H1 (cell line): ENCODE measurements around the gene CBL. TPM values are rescaled to one million over a fixed set of nuclear protein-coding genes. Genes with fewer than 3 reads are reported as not detected.

Experiments used
- CTCF ChIA-PET: fragments of 300-600 bp; sonication (Branson Sonifier 250); formaldehyde crosslinking; loops from one replicate; lab custom pipeline; 2021; ENCODE audit not compliant: partially characterized antibody; lab: Charles Lee
- POLR2A ChIA-PET: fragments of 300-600 bp; sonication (Branson Sonifier 250); formaldehyde crosslinking; loops from one replicate; lab custom pipeline; 2021; ENCODE audit warnings: inconsistent platforms; ENCODE audit not compliant: partially characterized antibody; lab: Charles Lee
- DNase-seq, 2 experiments: peaks; one replicate each; pipeline versions ENCODE4 v3.0.0 to v3.0.0-alpha.2; 2010 to 2022; ENCODE audit warnings: low spot score in 2 of 2, low read depth in 1 of 2, mixed read lengths in 1 of 2
- FAIRE-seq: peaks from 2 replicates; lab custom pipeline; 2011; peaks lifted over from hg19 to GRCh38; lab: Jason Lieb, UNC
- H2AFZ ChIP-seq: 2 replicates; pipeline ENCODE4 v1.8.1; 2012; ENCODE audit warnings: low read length, inconsistent platforms
- H2AK5ac ChIP-seq: 2 replicates; pipeline ENCODE4 v1.6.1; 2013; ENCODE audit warnings: low read depth, low read length
- H2BK120ac ChIP-seq: replicated peaks from 2 replicates; pipeline ENCODE3; 2013; ENCODE audit warnings: low read depth, low read length, inconsistent platforms
- H2BK12ac ChIP-seq: 2 replicates; pipeline ENCODE4 v1.6.1; 2013; ENCODE audit warnings: low read depth, low read length
- H2BK15ac ChIP-seq: 2 replicates; pipeline ENCODE4 v1.6.1; 2013; ENCODE audit warnings: low read length
- H2BK20ac ChIP-seq: 2 replicates; pipeline ENCODE4 v1.6.1; 2013; ENCODE audit warnings: low read length
- H2BK5ac ChIP-seq: 2 replicates; pipeline ENCODE4 v1.6.1; 2013; ENCODE audit warnings: low read depth, low read length
- H3K14ac ChIP-seq: 2 replicates; pipeline ENCODE4 v1.6.1; 2013; ENCODE audit warnings: inconsistent platforms; ENCODE audit not compliant: insufficient read length
- H3K18ac ChIP-seq: 2 replicates; pipeline ENCODE4 v1.6.1; 2013; ENCODE audit warnings: low read length; ENCODE audit errors: extremely low read depth
- H3K23ac ChIP-seq: 2 replicates; pipeline ENCODE4 v1.6.1; 2013; ENCODE audit warnings: inconsistent platforms; ENCODE audit not compliant: insufficient read length
- H3K23me2 ChIP-seq: 2 replicates; pipeline ENCODE4 v1.6.1; 2013; ENCODE audit warnings: low read depth, low read length
- H3K27ac ChIP-seq: 2 replicates; pipeline ENCODE4 v1.6.1; 2011; ENCODE audit warnings: low read depth, low read length, inconsistent platforms
- H3K27me3 ChIP-seq, 4 experiments: replicated peaks in 1 of 4; 1 replicate in 1 of 4; 2 replicates in 3 of 4; pipeline versions ENCODE4 v1.6.1 to v1.8.1; 2011 to 2013; ENCODE audit warnings: low read length in 3 of 4, mild to moderate bottlenecking in 3 of 4, inconsistent platforms in 2 of 4, mixed read lengths in 2 of 4, moderate library complexity in 1 of 4; ENCODE audit not compliant: control insufficient read depth in 3 of 4, insufficient read depth in 3 of 4; ENCODE audit errors: extremely low read depth in 1 of 4
- H3K36me3 ChIP-seq, 4 experiments: 2 replicates each; pipeline versions ENCODE4 v1.6.1 to v1.8.1; 2011 to 2013; ENCODE audit warnings: mild to moderate bottlenecking in 4 of 4, low read length in 3 of 4, moderate library complexity in 2 of 4, control low read depth in 1 of 4, inconsistent platforms in 1 of 4; ENCODE audit not compliant: insufficient read depth in 4 of 4, control insufficient read depth in 2 of 4
- H3K4ac ChIP-seq: replicated peaks from 2 replicates; pipeline ENCODE3; 2013; ENCODE audit warnings: low read length, low read depth, mixed read lengths, inconsistent platforms; ENCODE audit not compliant: insufficient read length
- H3K4me1 ChIP-seq, 4 experiments: replicated peaks in 1 of 4; 1 replicate in 1 of 4; 2 replicates in 3 of 4; pipeline versions ENCODE4 v1.6.1 to v1.8.1; 2011 to 2013; ENCODE audit warnings: low read length in 3 of 4, inconsistent platforms in 2 of 4, mixed read lengths in 1 of 4; ENCODE audit not compliant: insufficient read depth in 4 of 4, control insufficient read depth in 3 of 4
- H3K4me2 ChIP-seq, 2 experiments: 2 replicates each; pipeline versions ENCODE4 v1.6.1 to v1.8.1; 2011 to 2013; ENCODE audit warnings: low read depth in 2 of 2, low read length in 2 of 2, control low read depth in 1 of 2, inconsistent platforms in 1 of 2, mild to moderate bottlenecking in 1 of 2; ENCODE audit not compliant: insufficient read depth in 1 of 2
- H3K4me3 ChIP-seq, 4 experiments: fragments of 200-600, 300-600 bp in 1 of 4; sonication (generic), shearing (Covaris generic), sonication (Bioruptor Twin) in 1 of 4; 2 replicates each; pipeline versions ENCODE4 v1.5.1 to v1.8.1; 2011 to 2016; ENCODE audit warnings: low read length in 4 of 4, low read depth in 3 of 4, control low read depth in 2 of 4, inconsistent platforms in 2 of 4, mild to moderate bottlenecking in 2 of 4, mixed read lengths in 1 of 4, moderate library complexity in 1 of 4; ENCODE audit not compliant: insufficient read depth in 2 of 4; ENCODE audit errors: extremely low read depth in 1 of 4
- H3K56ac ChIP-seq: replicated peaks from 2 replicates; pipeline ENCODE3; 2013; ENCODE audit warnings: low read depth, mild to moderate bottlenecking, mixed read lengths, low read length, inconsistent platforms; ENCODE audit not compliant: insufficient read length
- H3K79me1 ChIP-seq: 2 replicates; pipeline ENCODE4 v1.6.1; 2013; ENCODE audit warnings: low read depth, low read length, control low read depth
- H3K79me2 ChIP-seq, 2 experiments: 2 replicates each; pipeline versions ENCODE4 v1.6.1 to v1.8.1; 2012 to 2013; ENCODE audit warnings: low read length in 2 of 2, mild to moderate bottlenecking in 2 of 2, inconsistent platforms in 1 of 2; ENCODE audit not compliant: insufficient read depth in 2 of 2, control insufficient read depth in 1 of 2
- H3K9ac ChIP-seq, 4 experiments: replicated peaks in 1 of 4; 1 replicate in 1 of 4; 2 replicates in 3 of 4; pipeline versions ENCODE4 v1.6.1 to v1.8.1; 2011 to 2013; ENCODE audit warnings: low read depth in 3 of 4, low read length in 3 of 4, control low read depth in 2 of 4, mild to moderate bottlenecking in 2 of 4, moderate library complexity in 2 of 4, inconsistent platforms in 1 of 4; ENCODE audit errors: extremely low read depth in 1 of 4
- H3K9me3 ChIP-seq, 2 experiments: 2 replicates each; pipeline versions ENCODE4 v1.6.1 to v1.8.1; 2012 to 2013; ENCODE audit warnings: mild to moderate bottlenecking in 2 of 2, moderate library complexity in 2 of 2, control low read depth in 1 of 2, inconsistent platforms in 1 of 2, low read depth in 1 of 2, low read length in 1 of 2, mixed read lengths in 1 of 2; ENCODE audit not compliant: insufficient read depth in 2 of 2
- H4K20me1 ChIP-seq, 2 experiments: replicated peaks in 1 of 2; 2 replicates each; pipeline versions ENCODE3 to v1.8.1; 2011 to 2013; ENCODE audit warnings: inconsistent platforms in 2 of 2, low read length in 2 of 2, mild to moderate bottlenecking in 1 of 2; ENCODE audit not compliant: insufficient read depth in 2 of 2, control insufficient read depth in 1 of 2
- H4K5ac ChIP-seq: 2 replicates; pipeline ENCODE4 v1.6.1; 2013; ENCODE audit warnings: low read length, low read depth, mixed read lengths, inconsistent platforms; ENCODE audit not compliant: insufficient read length
- H4K8ac ChIP-seq: 2 replicates; pipeline ENCODE4 v1.8.0; 2013; ENCODE audit warnings: mild to moderate bottlenecking, moderate library complexity, low read length, inconsistent platforms; ENCODE audit not compliant: insufficient read depth; ENCODE audit errors: extremely low read depth
- H4K91ac ChIP-seq: replicated peaks from 2 replicates; pipeline ENCODE3; 2013; ENCODE audit warnings: low read length, mixed read lengths, inconsistent platforms; ENCODE audit not compliant: insufficient read length
- EZH2 ChIP-seq: fragments of 200-600 bp; sonication (generic); IDR thresholded peaks from 2 replicates; pipeline ENCODE4 v1.7.1; 2012; ENCODE audit warnings: low read depth, mild to moderate bottlenecking, moderate library complexity, low read length, inconsistent platforms; ENCODE audit not compliant: severe bottlenecking
- RFX5 ChIP-seq: IDR thresholded peaks from 2 replicates; pipeline ENCODE4 v1.6.1; 2011; ENCODE audit warnings: low read depth, low read length, improper control_type of control experiment, borderline replicate concordance
- SIX5 ChIP-seq: IDR thresholded peaks from 2 replicates; pipeline ENCODE4 v1.6.1; 2011; ENCODE audit warnings: mild to moderate bottlenecking, low read depth, low read length
- SP1 ChIP-seq: IDR thresholded peaks from 2 replicates; pipeline ENCODE4 v1.6.1; 2011; ENCODE audit warnings: low read depth, low read length
- SP4 ChIP-seq: IDR thresholded peaks from 2 replicates; pipeline ENCODE4 v1.6.1; 2012; ENCODE audit warnings: low read length, inconsistent platforms
- TAF1 ChIP-seq: IDR thresholded peaks from 2 replicates; pipeline ENCODE4 v1.6.1; 2011; ENCODE audit warnings: mild to moderate bottlenecking, low read depth, low read length
- WGBS, 2 experiments: shearing (Covaris generic) in 1 of 2; methylation state at CpG; one replicate each; pipeline versions ENCODE4 v1.1.6 to v1.1.7; 2013 to 2015; ENCODE audit warnings: low lambda C conversion rate in 2 of 2, mixed read lengths in 2 of 2, inconsistent platforms in 1 of 2, low coverage in 1 of 2, missing lambda C conversion rate in 1 of 2; ENCODE audit not compliant: insufficient replicate concordance in 2 of 2, insufficient coverage in 1 of 2, insufficient read length in 1 of 2; ENCODE audit errors: extremely low coverage in 1 of 2, missing lambda C conversion rate in 1 of 2; 5-methylcytosine and 5-hydroxymethylcytosine counted together
- polyA plus RNA-seq, 7 experiments: library from polyadenylated mRNA; depleted of rRNA in 3 of 7; stranded (reverse) in 5 of 7; unstranded in 2 of 7; fragments of >200 nt in 5 of 7; fragments of 200-250 nt in 2 of 7; gene quantifications; 1 replicate in 5 of 7; 2 replicates in 1 of 7; 4 replicates in 1 of 7; pipeline versions ENCODE4 v1.2.1 to v1.2.3, GENCODE V29; 2011 to 2013; ENCODE audit warnings: missing spikeins in 2 of 7, mixed read lengths in 2 of 7
- total RNA-seq: library from RNA; stranded (reverse); fragmentation: NEBNext Ultra II Directional; extraction: Animal tissue kit (Norgen Biotek cat#: 25700); gene quantifications from 2 replicates; pipeline ENCODE4 v1.2.1, GENCODE V29; 2021

Gene CBL
- total and polyA plus RNA-seq, 2 of the 8 experiments (the other 6 are each of a cell fraction or from before 2014, with no cell fraction given) = 23.1 to 57.8 TPM

- Histone ChIP-seq H3K14ac (no peak overlapping the region), H4K5ac (no peak overlapping the region), H3K23ac (no peak overlapping the region), H3K4ac (no peak overlapping the region), H4K8ac (no peak overlapping the region), H3K27ac (no peak overlapping the region), H3K79me2 (no peaks in the 10 kb centered on the region), H2AFZ (no peak overlapping the region), H4K91ac (no peak overlapping the region), H3K18ac (no peak overlapping the region), H2AK5ac (no peak overlapping the region), H4K20me1 (peaks cover 3 to 6% of the 10 kb centered on the region in 2 experiments), H2BK5ac (no peak overlapping the region), H3K79me1 (no peaks in the 10 kb centered on the region; the same call in 1 of the 2 replicates), H2BK12ac (no peak overlapping the region), H3K23me2 (no peaks in the 10 kb centered on the region), H3K56ac (no peak overlapping the region), H3K9me3 (no peaks in the 10 kb centered on the region), H3K27me3 (no peaks in the 10 kb centered on the region), H2BK120ac (no peak overlapping the region), H3K4me3 (no peak overlapping the region), H3K4me2 (no peak overlapping the region), H2BK15ac (no peak overlapping the region), H2BK20ac (no peak overlapping the region), H3K9ac (no peak overlapping the region), H3K36me3 (peaks cover 29 to 61% (median 50%) of the 10 kb centered on the region in 4 experiments), H3K4me1 (no peaks in the 10 kb centered on the region)
- ChIA-PET CTCF (interaction anchor here (1.0 to 2.7 kb wide), 4 partner anchors 13 to 171 kb away, joined by 3 to 12 read pairs (median 3); no protein-coding TSS in a partner anchor), POLR2A (interaction anchor here (1.6 kb wide), 1 partner anchor 10 kb away, joined by 3 read pairs; no protein-coding TSS in a partner anchor)
- no peak for DNase-seq
- no peak for FAIRE-seq
- 90% methylated on average over 3 of the region's 3 CpGs; no CpG with 5 or more reads in 1 of the 2 experiments for WGBS, 2 experiments
- TF ChIP-seq RFX5 (no peak), SP4 (no peak), SIX5 (no peak), TAF1 (no peak), EZH2 (no peak), SP1 (no peak)
Measured at GRCh38 chr11:119297938-119298337, 91.8 kb downstream of the CBL start.
